Caco-2 (cell line): Measurements from ENCODE around the gene KATNB1. TPM values are rescaled to one million over a fixed set of nuclear protein-coding genes. Genes with fewer than 3 reads are reported as not detected.
"Not testable (repeated sequence)": the region's sequence is repeated elsewhere in the genome, so short reads cannot be mapped to it uniquely, and the experiment has no call there.

Source experiments
- BruUV-seq: library from RNA; stranded (reverse); fragments of 400-500 nt; replicated peaks from 2 replicates; lab custom pipeline; 2021; lab: Mats Ljungman, UMichigan
- CTCF ChIA-PET: fragments of 300-600 bp; sonication (Branson Sonifier 250); formaldehyde crosslinking; loops from one replicate; lab custom pipeline; 2022; ENCODE audit warnings: antibody characterized with exemption; lab: Charles Lee
- POLR2A ChIA-PET: fragments of 300-600 bp; sonication (Branson Sonifier 250); formaldehyde crosslinking; loops from one replicate; lab custom pipeline; 2022; ENCODE audit warnings: antibody characterized with exemption; lab: Charles Lee
- DNase-seq, 2 experiments: peaks; one replicate each; pipeline versions ENCODE4 v3.0.0 to v3.0.0-alpha.2; 2020 to 2022
- H3K27me3 ChIP-seq: replicated peaks from 2 replicates; pipeline ENCODE4 v1.6.0; 2011; ENCODE audit warnings: low read length; ENCODE audit not compliant: control insufficient read depth, insufficient read depth
- H3K36me3 ChIP-seq: 2 replicates; pipeline ENCODE4 v1.5.1; 2011; ENCODE audit warnings: low read length; ENCODE audit not compliant: control insufficient read depth, insufficient read depth
- H3K4me1 ChIP-seq: fragments of 250-450 bp; sonication (Bioruptor Pico); 2 replicates; pipeline ENCODE4 v1.5.1; 2020; ENCODE audit warnings: mild to moderate bottlenecking
- H3K4me3 ChIP-seq: 2 replicates; pipeline ENCODE4 v1.5.1; 2011; ENCODE audit warnings: low read depth, mild to moderate bottlenecking, control low read depth, low read length
- H3K9me3 ChIP-seq: fragments of 250-450 bp; sonication (Bioruptor Pico); 2 replicates; pipeline ENCODE4 v1.5.1; 2020; ENCODE audit warnings: mild to moderate bottlenecking, moderate library complexity
- H3K27ac Mint-ChIP-seq: one replicate; pipeline ENCODE4 v1.8.0; 2022; ENCODE audit warnings: mixed read lengths; ENCODE audit not compliant: unreplicated experiment
- H3K27me3 Mint-ChIP-seq: one replicate; pipeline ENCODE4 v1.8.0; 2022; ENCODE audit warnings: mixed read lengths; ENCODE audit not compliant: insufficient read depth, unreplicated experiment
- H3K36me3 Mint-ChIP-seq: one replicate; pipeline ENCODE4 v1.8.0; 2022; ENCODE audit warnings: mild to moderate bottlenecking, mixed read lengths; ENCODE audit not compliant: insufficient read depth, unreplicated experiment
- H3K4me1 Mint-ChIP-seq: one replicate; pipeline ENCODE4 v1.8.0; 2022; ENCODE audit warnings: low read depth, mixed read lengths; ENCODE audit not compliant: unreplicated experiment
- H3K4me3 Mint-ChIP-seq: one replicate; pipeline ENCODE4 v1.8.0; 2022; ENCODE audit warnings: mild to moderate bottlenecking, moderate library complexity, mixed read lengths; ENCODE audit not compliant: unreplicated experiment
- H3K9me3 Mint-ChIP-seq: one replicate; pipeline ENCODE4 v1.8.0; 2022; ENCODE audit warnings: mixed read lengths; ENCODE audit not compliant: unreplicated experiment
- intact Hi-C: fragments of 100-400 bp; cut with micrococcal nuclease; formaldehyde crosslinking; loops from one replicate; pipeline ENCODE4 v1.10.0; 2022; ENCODE audit not compliant: unreplicated experiment
- total RNA-seq: library from RNA; stranded (reverse); gene quantifications from 2 replicates; pipeline ENCODE4 v1.2.3, GENCODE V29; 2022
- TF ChIP-seq, protein P1 (sequence below), 2 experiments: fragments of 200-600 bp in 1 of 2; IDR thresholded peaks; 1 replicate in 1 of 2; 2 replicates in 1 of 2; pipeline versions ENCODE4 v1.5.1 to v1.8.0; 2011 to 2022; ENCODE audit warnings: antibody characterized with exemption in 1 of 2, control low read depth in 1 of 2, inconsistent platforms in 1 of 2, low read depth in 1 of 2, low read length in 1 of 2, mild to moderate bottlenecking in 1 of 2, moderate library complexity in 1 of 2; ENCODE audit not compliant: insufficient read depth in 1 of 2, severe bottlenecking in 1 of 2, unreplicated experiment in 1 of 2

The KATNB1 gene
- total RNA-seq, 1 experiment from 2014 or later: 32.4 TPM

DNA sequence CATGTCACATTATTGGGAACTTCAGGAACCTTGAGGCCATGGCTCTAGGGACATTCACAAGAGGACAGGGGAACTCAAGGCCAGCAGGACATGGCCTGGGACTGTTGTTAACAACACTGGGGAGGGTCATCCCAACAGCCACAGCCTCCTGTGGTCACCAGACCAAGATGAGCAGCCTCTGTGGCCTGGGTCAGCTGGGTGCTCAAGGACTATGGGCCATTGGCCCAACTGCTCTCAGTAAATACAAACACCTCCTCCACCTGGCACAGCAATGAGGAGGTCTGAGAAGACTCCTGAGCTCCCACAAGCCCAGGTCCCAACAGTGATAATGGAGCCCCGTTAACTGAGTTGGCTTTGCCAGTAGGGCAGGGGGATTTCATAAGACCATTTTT lies 45.8 kb downstream of the KATNB1 start:
- Mint-ChIP-seq H3K27me3 (no peaks in the 10 kb centered on the region), H3K27ac (no peak overlapping the region), H3K4me3 (no peak overlapping the region), H3K36me3 (peaks cover 54% of the 10 kb centered on the region), H3K9me3 (no peaks in the 10 kb centered on the region), H3K4me1 (peaks cover 7% of the 10 kb centered on the region)
- H3K27me3 ChIP-seq: no peaks in the 10 kb centered on the region
- no peaks in the 10 kb centered on the region for H3K9me3 ChIP-seq
- peaks cover 3% of the 10 kb centered on the region; the same call in 1 of the 2 replicates for H3K36me3 ChIP-seq
- no TSS peak for BruUV-seq
- CTCF ChIA-PET: no interaction called here
- TF ChIP-seq, protein P1, sequence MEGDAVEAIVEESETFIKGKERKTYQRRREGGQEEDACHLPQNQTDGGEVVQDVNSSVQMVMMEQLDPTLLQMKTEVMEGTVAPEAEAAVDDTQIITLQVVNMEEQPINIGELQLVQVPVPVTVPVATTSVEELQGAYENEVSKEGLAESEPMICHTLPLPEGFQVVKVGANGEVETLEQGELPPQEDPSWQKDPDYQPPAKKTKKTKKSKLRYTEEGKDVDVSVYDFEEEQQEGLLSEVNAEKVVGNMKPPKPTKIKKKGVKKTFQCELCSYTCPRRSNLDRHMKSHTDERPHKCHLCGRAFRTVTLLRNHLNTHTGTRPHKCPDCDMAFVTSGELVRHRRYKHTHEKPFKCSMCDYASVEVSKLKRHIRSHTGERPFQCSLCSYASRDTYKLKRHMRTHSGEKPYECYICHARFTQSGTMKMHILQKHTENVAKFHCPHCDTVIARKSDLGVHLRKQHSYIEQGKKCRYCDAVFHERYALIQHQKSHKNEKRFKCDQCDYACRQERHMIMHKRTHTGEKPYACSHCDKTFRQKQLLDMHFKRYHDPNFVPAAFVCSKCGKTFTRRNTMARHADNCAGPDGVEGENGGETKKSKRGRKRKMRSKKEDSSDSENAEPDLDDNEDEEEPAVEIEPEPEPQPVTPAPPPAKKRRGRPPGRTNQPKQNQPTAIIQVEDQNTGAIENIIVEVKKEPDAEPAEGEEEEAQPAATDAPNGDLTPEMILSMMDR (IDR thresholded peaks at IDR 0.05; ENCODE audit: insufficient read depth in 1 of 2, low read depth in 1 of 2, low read length in 1 of 2, severe bottlenecking in 1 of 2, unreplicated experiment in 1 of 2): no peak
- intact Hi-C loops: no loop called here
- H3K4me3 ChIP-seq: no peak overlapping the region
- no peak for DNase-seq
- peaks cover 12% of the 10 kb centered on the region; the same call in 1 of the 2 replicates for H3K4me1 ChIP-seq
- POLR2A ChIA-PET: no interaction called here

GRCh38 chr16:57781741-57782606 lies 46.4 kb downstream of the KATNB1 start:
- intact Hi-C loops: no loop called here
- Histone ChIP-seq H3K4me3 (no peak overlapping the region), H3K36me3 (peaks cover 3% of the 10 kb centered on the region), H3K9me3 (no peaks in the 10 kb centered on the region), H3K4me1 (peaks cover 12% of the 10 kb centered on the region; the same call in 1 of the 2 replicates), H3K27me3 (no peaks in the 10 kb centered on the region)
- Mint-ChIP-seq H3K4me1 (peaks cover 7% of the 10 kb centered on the region), H3K4me3 (no peak overlapping the region), H3K27me3 (no peaks in the 10 kb centered on the region), H3K36me3 (peaks cover 51% of the 10 kb centered on the region), H3K9me3 (no peaks in the 10 kb centered on the region), H3K27ac (peak overlapping the region; percentile 74)
- peak in 1 of 2 experiments; percentile 30 for DNase-seq
- TF ChIP-seq, protein P1 (IDR thresholded peaks at IDR 0.05; ENCODE audit: insufficient read depth in 1 of 2, low read depth in 1 of 2, low read length in 1 of 2, severe bottlenecking in 1 of 2, unreplicated experiment in 1 of 2): no peak
- CTCF ChIA-PET: interaction anchor here (0.5 kb wide), 1 partner anchor 101 kb away, joined by 3 read pairs; no protein-coding TSS in a partner anchor
- BruUV-seq: no TSS peak
- POLR2A ChIA-PET: interaction anchor here (1.0 kb wide), 1 partner anchor 47 kb away, joined by 5 read pairs; the partner anchor contains the start of gene KATNB1

DNA sequence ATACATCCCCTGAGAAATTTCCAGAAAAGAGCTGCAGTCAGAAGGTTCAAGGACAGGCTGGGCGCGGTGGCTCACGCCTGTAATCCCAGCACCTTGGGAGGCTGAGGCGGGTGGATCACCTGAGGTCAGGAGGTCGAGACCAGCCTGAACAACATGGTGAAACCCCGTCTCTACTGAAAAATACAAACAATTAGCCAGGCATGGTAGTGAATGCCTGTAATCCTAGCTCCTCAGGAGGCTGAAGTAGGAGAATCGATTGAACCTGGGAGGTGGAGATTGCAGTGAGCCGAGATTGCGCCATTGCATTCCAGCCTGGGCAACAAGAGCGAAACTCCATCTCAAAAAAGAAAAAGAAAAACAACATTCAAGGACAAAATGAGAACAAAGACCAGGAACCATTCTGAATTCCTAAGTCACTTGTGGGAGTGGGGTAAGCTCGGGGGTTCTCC lies 47.1 kb downstream of the KATNB1 start:
- H3K4me1 Mint-ChIP-seq, H3K36me3 ChIP-seq, H3K27me3 Mint-ChIP-seq, H3K4me3 ChIP-seq, BruUV-seq, H3K9me3 Mint-ChIP-seq, H3K9me3 ChIP-seq, intact Hi-C loops, H3K27me3 ChIP-seq, H3K4me3 Mint-ChIP-seq: not testable (repeated sequence)
- POLR2A ChIA-PET: interaction anchor here (1.0 kb wide), 1 partner anchor 47 kb away, joined by 5 read pairs; the partner anchor contains the start of gene KATNB1
- CTCF ChIA-PET: interaction anchor here (0.5 kb wide), 1 partner anchor 100 kb away, joined by 3 read pairs; no protein-coding TSS in a partner anchor
- Mint-ChIP-seq H3K27ac (peak overlapping the region; percentile 74), H3K36me3 (peaks cover 54% of the 10 kb centered on the region)
- DNase-seq: peak in 1 of 2 experiments; percentile 37
- peaks cover 12% of the 10 kb centered on the region; the same call in 1 of the 2 replicates for H3K4me1 ChIP-seq
